GM18520 (cell line): ENCODE data around the gene ZDHHC14.
"Not testable (repeated sequence)": the region's sequence is repeated elsewhere in the genome, so short reads cannot be mapped to it uniquely, and the experiment has no call there.

Source experiments
- ATAC-seq: cut with Tn5 transposase; IDR thresholded peaks from one replicate; pipeline ENCODE4 v1.9.1; 2021; ENCODE audit not compliant: unreplicated experiment

The ZDHHC14 gene

GRCh38 chr6:157682856-157683481, 302.0 kb downstream of the ZDHHC14 start:
- no peak for ATAC-seq

DNA sequence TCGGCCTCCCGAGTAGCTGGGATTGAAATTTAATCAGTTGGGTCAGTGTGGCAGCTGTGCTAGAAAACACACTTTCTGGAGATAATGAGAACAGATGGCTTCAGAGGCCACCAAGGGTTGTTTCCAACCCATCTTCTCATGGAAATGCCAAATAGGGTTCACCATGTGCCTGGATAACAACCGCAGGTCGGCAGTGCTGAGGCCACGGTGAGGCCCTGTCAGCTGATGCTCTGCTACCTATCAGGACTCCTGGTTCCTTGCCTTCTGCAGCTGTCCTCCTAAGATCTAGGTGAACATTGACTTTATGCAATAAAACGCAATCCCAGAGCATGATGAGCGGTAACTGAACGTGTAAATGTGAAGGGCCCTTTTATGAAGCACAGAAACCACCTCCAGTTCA, 302.7 kb downstream of the ZDHHC14 start:
- ATAC-seq: no peak

DNA sequence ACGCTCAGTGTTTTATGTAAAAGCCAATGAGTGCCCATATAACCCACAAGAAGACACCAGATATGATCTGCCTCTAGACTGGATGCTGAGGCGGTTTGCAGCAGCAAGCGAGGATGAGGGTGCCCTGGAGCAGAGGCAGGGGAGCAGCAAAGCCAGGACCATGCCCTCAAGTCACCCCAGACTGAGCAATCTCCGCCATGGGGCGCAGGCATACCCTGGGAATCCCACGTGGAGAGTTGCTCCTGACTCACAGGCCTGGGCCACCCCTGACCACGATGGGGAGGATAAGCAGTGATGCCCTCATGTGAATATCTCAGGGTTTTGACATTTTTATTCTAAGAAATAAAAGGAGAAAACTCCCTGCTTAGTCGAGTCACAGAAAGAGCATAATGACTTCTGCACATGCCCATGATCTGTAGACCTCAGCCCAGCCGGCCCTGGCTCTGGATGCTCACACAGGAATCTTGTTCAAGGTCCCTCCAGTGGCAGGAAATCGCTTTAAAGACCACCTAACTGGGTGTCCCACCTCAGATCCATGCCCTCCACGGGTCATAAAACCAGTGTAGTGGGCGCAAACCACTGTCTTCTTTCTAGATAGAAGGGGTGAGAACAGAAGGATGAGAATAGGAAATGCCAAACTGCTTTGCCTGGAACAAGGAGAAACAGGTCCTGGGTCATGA, 303.8 kb downstream of the ZDHHC14 start:
- ATAC-seq: no peak

DNA sequence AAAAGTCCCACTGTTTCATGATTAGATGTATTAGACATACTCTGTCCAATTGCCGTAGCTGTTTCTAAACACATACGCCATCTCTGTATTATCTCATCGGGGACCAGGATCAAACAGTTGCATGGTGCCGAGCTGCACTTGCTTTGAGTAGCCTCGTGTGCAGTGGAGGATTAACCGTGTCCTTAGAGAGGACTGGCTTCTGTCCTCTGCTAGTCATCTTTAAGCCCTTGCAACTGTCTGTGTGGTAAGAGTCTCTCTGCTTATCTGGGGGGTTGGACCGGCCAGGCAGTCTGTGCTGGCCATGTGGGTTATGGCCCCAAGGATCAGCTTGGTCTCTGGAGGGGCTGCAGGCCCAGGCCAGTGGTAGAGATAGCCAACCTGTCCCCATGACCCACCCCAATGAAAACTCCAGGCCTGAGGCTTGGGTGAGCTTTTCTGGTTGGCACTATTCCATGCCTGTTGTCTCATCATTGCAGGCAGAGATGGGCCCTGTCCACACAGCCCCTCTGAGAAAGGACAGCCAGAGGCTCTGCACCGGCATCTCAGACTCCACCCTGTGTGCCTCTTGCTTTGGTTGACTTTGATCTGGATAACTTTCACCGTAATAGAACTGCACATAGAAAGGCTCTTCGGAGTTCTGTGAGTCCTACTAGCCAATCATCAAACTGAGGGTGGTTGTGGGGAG, 304.7 kb downstream of the ZDHHC14 start:
- ATAC-seq: no peak

GRCh38 chr6:157688275-157688959, 307.4 kb downstream of the ZDHHC14 start:
- no peak for ATAC-seq

DNA sequence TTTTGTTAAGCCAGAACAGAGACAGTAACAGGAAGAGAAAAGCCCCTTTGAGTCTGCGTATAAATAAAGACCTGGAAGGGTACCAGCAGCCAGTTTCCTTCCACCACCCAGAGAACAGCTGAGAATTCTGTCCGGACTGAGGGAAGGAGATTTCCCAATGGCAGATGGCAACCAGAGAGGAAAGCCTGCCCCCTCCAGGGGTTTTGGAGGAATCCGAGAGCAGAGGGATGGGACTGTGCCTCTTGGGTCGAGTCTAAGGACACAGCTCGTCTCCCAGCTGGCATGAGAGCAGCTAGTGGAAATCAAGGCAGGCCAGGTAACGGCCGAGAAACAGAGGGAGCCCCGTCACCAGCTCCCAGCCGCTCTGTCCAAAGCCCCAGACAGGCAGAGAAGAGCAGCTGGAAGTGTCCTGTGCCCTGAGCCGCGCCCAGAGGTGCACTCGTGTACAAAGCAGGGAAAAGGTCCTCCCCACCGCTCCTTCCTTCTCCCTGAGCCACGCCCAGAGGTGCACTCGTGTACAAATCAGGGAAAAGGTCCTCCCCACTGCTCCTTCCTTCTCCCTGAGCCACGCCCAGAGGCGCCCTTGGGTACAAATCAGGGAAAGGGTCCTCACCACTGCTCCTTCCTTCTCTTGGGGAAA, 308.1 kb downstream of the ZDHHC14 start:
- ATAC-seq: no peak

DNA sequence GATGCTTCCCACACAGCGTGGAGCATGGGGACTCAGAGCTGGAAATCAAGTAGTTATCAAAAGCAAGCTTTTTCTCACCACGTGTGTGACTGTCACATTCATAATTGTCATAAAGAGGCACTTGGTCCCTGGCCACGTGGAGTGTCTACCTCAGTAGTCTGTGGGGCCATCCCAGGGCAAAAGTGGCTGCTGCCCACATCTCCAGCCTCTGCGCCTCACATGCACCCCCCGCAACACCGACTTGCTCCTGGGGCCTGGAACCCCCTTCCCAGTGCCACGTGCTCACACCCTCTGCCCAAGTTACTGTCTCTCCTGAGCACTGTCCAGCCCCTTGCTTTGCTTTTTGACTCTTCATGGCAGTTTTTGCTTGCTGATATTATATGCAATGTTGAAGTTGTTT, 308.9 kb downstream of the ZDHHC14 start:
- no peak for ATAC-seq

GRCh38 chr6:157690441-157691210, 309.6 kb downstream of the ZDHHC14 start:
- ATAC-seq: no peak

GRCh38 chr6:157691621-157692020, 310.6 kb downstream of the ZDHHC14 start:
- not testable (repeated sequence) for ATAC-seq

- ATAC-seq: no peak
These were observed 312.9 kb downstream of the ZDHHC14 start for GRCh38 chr6:157693867-157694266.

GRCh38 chr6:157695301-157696040, 314.5 kb downstream of the ZDHHC14 start:
- no peak for ATAC-seq

DNA sequence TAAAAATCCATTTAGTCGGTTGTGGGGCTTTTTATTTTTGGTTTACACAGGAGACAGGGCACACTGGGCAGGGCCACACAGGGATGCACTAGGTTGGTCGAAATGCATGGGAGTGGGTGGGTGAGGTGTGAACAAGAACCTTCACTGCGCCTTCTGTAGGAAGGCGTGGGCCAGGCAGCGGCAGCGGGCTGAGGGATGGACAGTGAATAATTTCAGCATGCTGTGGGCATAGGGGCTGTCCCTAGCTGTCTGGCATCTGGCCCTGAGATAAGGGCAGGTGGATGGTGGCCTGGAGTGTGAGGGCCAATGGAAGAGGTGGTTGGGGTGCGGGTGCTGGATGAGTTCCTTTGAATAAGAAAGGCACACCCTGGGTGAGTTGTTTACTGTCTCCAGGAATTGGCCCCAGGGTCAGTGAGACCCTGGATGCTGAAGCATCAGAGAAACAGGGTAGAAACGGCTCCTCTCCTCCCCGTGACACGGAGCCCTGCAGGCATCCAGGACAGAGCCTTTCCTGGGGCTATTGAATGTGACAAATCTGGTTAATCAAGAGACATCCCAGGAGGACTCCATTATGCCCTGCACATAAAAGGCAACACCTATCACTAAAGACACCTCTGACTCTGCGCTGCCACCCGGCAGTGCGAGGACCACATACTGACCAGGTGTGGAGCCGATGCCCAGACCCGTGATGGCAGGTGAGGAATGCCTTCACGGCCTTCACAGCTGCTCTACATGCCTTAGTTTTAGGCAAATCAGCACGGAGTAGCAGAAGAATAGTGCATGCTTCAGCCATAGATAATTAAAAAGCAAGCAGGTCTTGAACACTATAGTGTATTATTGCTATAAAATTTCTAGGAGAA, 319.0 kb downstream of the ZDHHC14 start:
- ATAC-seq: no peak

DNA sequence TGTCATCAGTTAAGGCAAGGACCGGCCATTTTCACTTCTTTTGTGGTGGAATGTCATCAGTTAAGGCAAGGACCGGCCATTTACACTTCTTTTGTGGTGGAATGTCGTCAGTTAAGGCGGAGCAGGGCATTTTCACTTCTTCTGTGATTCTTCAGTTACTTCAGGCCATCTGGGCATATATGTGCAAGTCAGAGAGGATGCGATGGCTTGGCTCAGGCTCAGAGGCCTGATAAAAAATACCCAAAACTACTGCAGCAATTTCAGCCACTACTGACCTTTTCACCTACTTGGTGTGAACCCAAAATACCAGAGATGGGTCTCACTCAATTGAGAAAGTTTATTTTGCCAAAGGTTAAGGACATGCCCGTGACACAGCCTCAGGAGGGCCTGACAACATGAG, 325.4 kb downstream of the ZDHHC14 start:
- ATAC-seq: not testable (repeated sequence)

DNA sequence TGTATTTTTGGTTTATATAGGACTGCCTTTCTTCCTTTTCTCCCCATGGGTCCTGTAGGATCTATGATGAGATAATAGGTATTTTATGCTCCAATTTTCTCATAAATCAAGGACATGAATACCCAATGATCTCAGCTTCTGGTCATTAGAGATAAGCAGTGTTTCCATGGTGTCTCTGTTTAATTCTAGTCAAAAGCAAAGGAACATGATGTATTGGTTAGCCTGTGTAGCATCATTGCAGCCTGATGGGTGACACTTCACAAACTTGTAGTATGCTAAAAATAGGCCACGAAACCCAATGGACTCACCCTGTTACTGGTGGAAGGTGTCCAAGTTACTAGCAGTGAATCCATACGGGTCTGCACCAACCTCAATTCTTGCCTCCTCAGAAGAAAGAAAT, 325.9 kb downstream of the ZDHHC14 start:
- ATAC-seq: no peak

- no peak for ATAC-seq
These were observed 326.6 kb downstream of the ZDHHC14 start for GRCh38 chr6:157707576-157707975.

DNA sequence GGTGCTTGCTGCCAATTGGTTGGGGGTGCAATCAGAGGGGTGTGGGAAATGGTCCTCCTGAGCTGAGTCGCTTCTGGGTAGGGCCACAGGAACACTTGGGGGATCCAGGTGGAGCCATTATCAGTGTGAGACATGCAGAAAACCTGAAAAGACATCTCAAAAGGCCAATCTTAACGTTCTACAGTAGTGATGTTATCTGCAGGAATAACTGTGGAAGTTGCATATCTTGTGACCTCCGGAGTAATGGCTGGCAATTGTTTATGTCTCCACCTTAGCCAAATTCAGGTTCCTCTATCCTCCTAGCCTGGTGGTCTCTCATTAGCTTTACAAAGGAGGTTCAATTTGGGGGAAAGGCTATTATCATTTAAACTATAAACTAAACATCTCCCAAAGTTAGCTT, 327.2 kb downstream of the ZDHHC14 start:
- ATAC-seq: no peak

- ATAC-seq: no peak
These were observed 327.9 kb downstream of the ZDHHC14 start for GRCh38 chr6:157708933-157709332.

DNA sequence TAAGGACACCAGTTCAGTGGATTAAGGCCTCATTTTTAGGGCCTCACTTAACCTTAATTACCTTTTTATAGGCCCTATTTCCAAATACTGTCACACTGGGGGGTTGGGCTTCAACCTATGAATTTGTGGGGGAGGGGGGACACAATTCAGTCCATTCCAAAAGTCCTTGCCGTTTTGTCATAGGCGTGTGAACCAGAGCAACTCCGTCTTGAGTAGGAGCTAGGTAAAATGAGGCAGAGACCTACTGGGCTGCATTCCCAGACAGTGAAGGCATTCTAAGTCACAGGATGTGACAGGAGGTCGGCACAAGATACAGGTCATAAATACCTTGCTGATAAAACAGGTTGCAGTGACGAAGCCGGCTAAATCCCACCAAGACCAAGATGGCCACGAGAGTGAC, 328.6 kb downstream of the ZDHHC14 start:
- no peak for ATAC-seq

DNA sequence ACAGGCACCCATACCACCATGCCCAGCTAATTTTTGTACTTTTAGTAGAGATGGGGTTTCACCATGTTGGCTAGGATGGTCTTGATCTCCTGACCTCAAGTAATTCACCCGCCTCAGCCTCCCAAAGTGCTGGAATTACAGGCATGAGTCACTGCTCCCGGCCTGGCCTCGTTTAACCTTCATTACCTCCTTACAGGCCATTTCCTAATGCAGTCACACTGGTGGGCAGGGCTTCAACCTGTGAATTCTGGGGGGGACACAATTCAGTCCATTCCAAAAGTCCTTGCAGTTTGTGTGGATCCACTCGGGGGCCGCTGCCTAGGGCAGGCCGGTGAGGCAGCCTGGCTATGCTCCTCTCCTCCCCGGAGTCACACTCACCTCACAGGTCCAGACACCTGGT, 329.6 kb downstream of the ZDHHC14 start:
- no peak for ATAC-seq
